ENCODE measurements around the gene B4GALT3. TPM values are rescaled to one million over a fixed set of nuclear protein-coding genes. Genes with fewer than 3 reads are reported as not detected.

Gene B4GALT3
- polyA plus RNA-seq, 10 donors: 18.2 to 29.4 (median 23.3) TPM

GRCh38 chr1:161189036-161189435 lies 11.7 kb upstream of the B4GALT3 start:
- DNase-seq: no peak

- DNase-seq: no peak
Measured at GRCh38 chr1:161188381-161188780, 11.1 kb upstream of the B4GALT3 start.

GRCh38 chr1:161187311-161187710 lies 10.0 kb upstream of the B4GALT3 start:
- no peak for DNase-seq

- DNase-seq: peak in 1 of 3 donors; percentile 52
Measured at GRCh38 chr1:161185732-161186311, 8.5 kb upstream of the B4GALT3 start.

- peak; percentile 64 to 89 (median 78) for DNase-seq
Measured at GRCh38 chr1:161185282-161185682, 8.0 kb upstream of the B4GALT3 start.

- DNase-seq: no peak
Measured at GRCh38 chr1:161182214-161182613, 4.9 kb upstream of the B4GALT3 start.

GRCh38 chr1:161180639-161181038 lies 3.3 kb upstream of the B4GALT3 start:
- DNase-seq: peak in 1 of 3 donors; percentile 30

- DNase-seq: no peak
Measured at GRCh38 chr1:161179698-161180097, 2.4 kb upstream of the B4GALT3 start.

GRCh38 chr1:161177936-161178244 lies 583 bp upstream of the B4GALT3 start:
- no peak for DNase-seq

GRCh38 chr1:161176468-161177111 lies 717 bp downstream of the B4GALT3 start:
- no peak for DNase-seq

- DNase-seq: no peak
Measured at GRCh38 chr1:161175771-161176453, 1.4 kb downstream of the B4GALT3 start.

GRCh38 chr1:161174911-161175310 lies 2.4 kb downstream of the B4GALT3 start:
- no peak for DNase-seq

GRCh38 chr1:161173711-161174110 lies 3.6 kb downstream of the B4GALT3 start:
- DNase-seq: no peak

GRCh38 chr1:161172776-161173376 lies 4.4 kb downstream of the B4GALT3 start:
- DNase-seq: peak in 2 of 3 donors; percentile 65 to 72

- no peak for DNase-seq
Measured at GRCh38 chr1:161172349-161172748, 5.0 kb downstream of the B4GALT3 start.

- no peak for DNase-seq
Measured at GRCh38 chr1:161171696-161172095, 5.6 kb downstream of the B4GALT3 start.

GRCh38 chr1:161171191-161171590 lies 6.1 kb downstream of the B4GALT3 start:
- no peak for DNase-seq

- no peak for DNase-seq
Measured at GRCh38 chr1:161168906-161169305, 8.4 kb downstream of the B4GALT3 start.

GRCh38 chr1:161166669-161167548 lies 10.4 kb downstream of the B4GALT3 start:
- DNase-seq: peak in 1 of 3 donors; percentile 55

- DNase-seq: peak; percentile 97 to 99 (median 98)
Measured at GRCh38 chr1:161165742-161166668, 11.3 kb downstream of the B4GALT3 start, which contains the start of gene PPOX. TSS of gene PPOX (plus strand) at chr1:161166426. CDS start at chr1:161166848, 422 bp downstream.

Data from muscle of back (tissue), 11 donors.